Measurements from ENCODE around the gene GADL1.

GRCh38 chr3:30711151-30711550, 183.3 kb downstream of the GADL1 start:
- TF ChIP-seq CTCF (IDR thresholded peaks at IDR 0.05), result no peak
- no peak for TF ChIP-seq POLR2A (IDR thresholded peaks at IDR 0.05)
